HCT116 (cell line): ENCODE measurements around the gene PPP2R5C.

Experiments used
- CTCF ChIP-seq, 3 experiments: fragments of 200-600 bp in 1 of 3; sonication (generic) in 1 of 3; IDR thresholded peaks in 2 of 3; conservative IDR thresholded peaks in 1 of 3; 2 replicates each; pipeline ENCODE4 v1.5.1; 2012 to 2017; ENCODE audit warnings: low read depth in 2 of 3, low read length in 2 of 3, antibody characterized with exemption in 1 of 3, borderline replicate concordance in 1 of 3, control low read depth in 1 of 3, mild to moderate bottlenecking in 1 of 3, mixed read lengths in 1 of 3, mixed run types in 1 of 3, moderate library complexity in 1 of 3; ENCODE audit not compliant: insufficient read depth in 1 of 3
- EGR1 ChIP-seq: IDR thresholded peaks from 2 replicates; pipeline ENCODE4 v1.6.1; 2012; ENCODE audit warnings: low read depth
- EZH2 ChIP-seq: fragments of 200-600 bp; sonication (generic); IDR thresholded peaks from 2 replicates; pipeline ENCODE4 v1.6.1; 2017; ENCODE audit warnings: antibody characterized with exemption, mixed run types
- JUND ChIP-seq: IDR thresholded peaks from 2 replicates; pipeline ENCODE4 v1.6.1; 2012
- MAX ChIP-seq: IDR thresholded peaks from 2 replicates; pipeline ENCODE4 v1.6.1; 2012
- POLR2A ChIP-seq: IDR thresholded peaks from 2 replicates; pipeline ENCODE4 v1.7.0; 2011; ENCODE audit warnings: borderline replicate concordance; ENCODE audit not compliant: insufficient read depth, insufficient read length; ENCODE audit errors: extremely low read depth
- POLR2AphosphoS5 ChIP-seq: IDR thresholded peaks from 2 replicates; pipeline ENCODE4 v1.6.1; 2011; ENCODE audit warnings: mild to moderate bottlenecking, low read depth, low read length, moderate library complexity
- REST ChIP-seq: IDR thresholded peaks from 2 replicates; pipeline ENCODE4 v1.6.1; 2012; ENCODE audit warnings: low read depth
- ZNF274 ChIP-seq: fragments of 200-500 bp; sonication (Bioruptor generic); IDR thresholded peaks from 2 replicates; pipeline ENCODE4 v1.6.1; 2014; ENCODE audit warnings: mild to moderate bottlenecking, low read depth, low read length, inconsistent platforms

- TF ChIP-seq CTCF (IDR thresholded peaks at IDR 0.05 in 2 of 3, conservative IDR thresholded peaks at IDR 0.05 in 1 of 3; ENCODE audit: borderline replicate concordance in 1 of 3, insufficient read depth in 1 of 3, low read depth in 2 of 3, low read length in 2 of 3), result no peak
- TF ChIP-seq POLR2A, result no peak
- TF ChIP-seq EGR1, result no peak
- TF ChIP-seq POLR2AphosphoS5, result no peak
- TF ChIP-seq EZH2, result no peak
- TF ChIP-seq REST, result no peak
- no peak for TF ChIP-seq MAX
- TF ChIP-seq ZNF274, result no peak
- TF ChIP-seq JUND, result no peak
Observed at GRCh38 chr14:101962503-101962874, 201.0 kb downstream of the PPP2R5C start.
